Measurements from ENCODE around the gene PTPRF.
"Not testable (repeated sequence)": the region's sequence is repeated elsewhere in the genome, so short reads cannot be mapped to it uniquely, and the experiment has no call there.

Gene PTPRF

DNA sequence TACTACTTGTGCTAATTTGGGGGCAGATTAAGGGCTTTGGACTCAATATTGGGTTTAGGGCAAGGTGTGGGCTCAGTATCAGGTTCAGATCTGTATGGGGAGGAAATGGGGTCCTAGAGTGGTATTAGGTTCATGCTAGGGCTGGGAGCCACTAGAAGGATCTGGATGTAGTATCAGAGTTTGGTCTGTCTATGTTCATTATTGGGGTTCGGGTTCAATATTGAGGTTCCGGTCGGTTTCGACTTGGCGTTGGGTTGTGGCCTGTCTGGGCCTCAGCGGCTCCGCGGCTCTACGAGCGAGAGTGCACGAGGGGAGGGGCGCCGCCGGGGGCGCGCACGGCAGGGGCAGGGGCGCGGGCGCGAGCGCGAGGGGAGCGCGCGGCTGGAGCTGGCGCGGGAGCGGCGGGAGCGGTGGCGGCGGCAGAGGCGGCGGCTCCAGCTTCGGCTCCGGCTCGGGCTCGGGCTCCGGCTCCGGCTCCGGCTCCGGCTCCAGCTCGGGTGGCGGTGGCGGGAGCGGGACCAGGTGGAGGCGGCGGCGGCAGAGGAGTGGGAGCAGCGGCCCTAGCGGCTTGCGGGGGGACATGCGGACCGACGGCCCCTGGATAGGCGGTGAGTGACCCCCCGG lies at the start of gene PTPRF:
Gene PTPRF (plus strand): TSS at position 401 of the 624 bp plus-strand sequence. CDS start 14,193 bp downstream, outside the sequence.
- no peaks in the 10 kb centered on the region for H3K9me3 ChIP-seq (ENCODE audit: low read length)
- peak within 1 kb of the TSS; percentile 56 for H2AFZ ChIP-seq (ENCODE audit: low read depth, low read length)
- H3K36me3 ChIP-seq (ENCODE audit: insufficient read depth, low read length), result no peaks in the 10 kb centered on the region
- H3K27me3 ChIP-seq (ENCODE audit: insufficient read depth, low read length), result peaks cover 3% of the 10 kb centered on the region
- peak within 1 kb of the TSS; percentile 67 for H3K4me3 ChIP-seq (ENCODE audit: low read length)
- H3K4me1 ChIP-seq (ENCODE audit: insufficient read depth, low read length), result peaks cover 25% of the 10 kb centered on the region

DNA sequence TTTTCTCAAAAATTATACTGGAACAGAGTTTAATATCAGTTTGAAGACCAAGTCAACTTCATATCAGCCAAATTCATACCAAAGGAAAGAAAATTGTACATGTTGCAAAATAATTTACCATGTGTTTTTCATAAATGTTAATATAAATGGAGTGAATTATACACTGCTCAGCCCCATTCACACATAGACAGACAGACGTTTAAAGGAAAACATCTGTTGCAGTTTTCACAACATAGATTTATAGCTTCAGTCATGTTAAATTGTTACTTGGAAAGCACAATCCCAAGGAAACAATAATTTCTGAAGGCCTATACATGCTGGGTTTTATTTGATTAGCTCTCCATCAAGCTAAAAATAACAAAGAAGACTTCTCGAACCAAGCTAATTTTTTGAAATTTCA lies 49.2 kb upstream of the PTPRF start:
- no peak overlapping the region for H2AFZ ChIP-seq (ENCODE audit: low read depth, low read length)
- no peaks in the 10 kb centered on the region for H3K27me3 ChIP-seq (ENCODE audit: insufficient read depth, low read length)
- no peaks in the 10 kb centered on the region for H3K4me1 ChIP-seq (ENCODE audit: insufficient read depth, low read length)

DNA sequence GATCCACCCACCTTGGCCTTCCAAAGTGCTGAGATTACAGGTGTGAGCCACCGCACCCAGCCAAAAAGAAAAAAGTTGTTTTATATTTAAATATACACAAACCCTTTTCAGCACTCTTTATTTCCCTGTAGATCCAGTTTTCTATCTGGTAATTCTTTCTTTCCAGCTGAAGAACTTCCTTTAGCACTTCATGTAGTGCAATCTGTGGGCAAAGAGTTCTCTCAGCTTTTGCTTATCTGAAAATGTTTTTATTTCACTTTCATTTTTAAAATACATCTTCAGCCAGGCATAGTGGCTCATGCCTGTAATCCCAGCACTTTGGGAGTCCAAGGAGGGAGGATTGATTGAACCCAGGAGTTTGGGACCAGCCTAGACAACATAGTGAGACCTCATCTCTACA lies 48.5 kb upstream of the PTPRF start:
- Histone ChIP-seq H3K9me3 (ENCODE audit: low read length) (no peaks in the 10 kb centered on the region), H3K4me3 (ENCODE audit: low read length) (no peak overlapping the region), H3K27me3 (ENCODE audit: insufficient read depth, low read length) (no peaks in the 10 kb centered on the region), H3K36me3 (ENCODE audit: insufficient read depth, low read length) (no peaks in the 10 kb centered on the region), H3K4me1 (ENCODE audit: insufficient read depth, low read length) (no peaks in the 10 kb centered on the region), H2AFZ (ENCODE audit: low read depth, low read length) (no peak overlapping the region)

More for the DNA sequence above, 49.2 kb upstream of the PTPRF start:
- Histone ChIP-seq H3K4me3 (ENCODE audit: low read length) (no peak overlapping the region), H3K9me3 (ENCODE audit: low read length) (no peaks in the 10 kb centered on the region), H3K36me3 (ENCODE audit: insufficient read depth, low read length) (no peaks in the 10 kb centered on the region)

DNA sequence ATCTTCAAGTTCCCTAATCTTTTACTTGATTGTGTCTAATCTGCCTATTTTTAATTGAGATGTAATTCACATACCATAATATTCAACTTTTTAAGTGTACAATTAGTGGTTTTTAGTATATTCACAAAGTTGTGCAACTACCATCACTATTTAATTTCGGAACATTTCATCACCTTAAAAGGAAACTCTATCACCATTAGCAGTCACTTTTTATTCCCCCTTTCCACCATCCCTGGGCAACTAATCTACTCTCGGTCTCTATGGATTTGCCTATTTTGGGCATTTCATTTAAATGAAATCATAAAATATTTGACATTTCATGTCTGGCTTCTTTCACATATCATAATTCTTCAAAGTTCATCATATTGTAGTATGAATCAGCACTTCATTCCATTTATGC lies 46.3 kb upstream of the PTPRF start:
- Histone ChIP-seq H3K4me1 (ENCODE audit: insufficient read depth, low read length) (no peaks in the 10 kb centered on the region), H3K27me3 (ENCODE audit: insufficient read depth, low read length) (no peaks in the 10 kb centered on the region), H3K4me3 (ENCODE audit: low read length) (no peak overlapping the region), H3K36me3 (ENCODE audit: insufficient read depth, low read length) (no peaks in the 10 kb centered on the region), H2AFZ (ENCODE audit: low read depth, low read length) (no peak overlapping the region), H3K9me3 (ENCODE audit: low read length) (no peaks in the 10 kb centered on the region)

DNA sequence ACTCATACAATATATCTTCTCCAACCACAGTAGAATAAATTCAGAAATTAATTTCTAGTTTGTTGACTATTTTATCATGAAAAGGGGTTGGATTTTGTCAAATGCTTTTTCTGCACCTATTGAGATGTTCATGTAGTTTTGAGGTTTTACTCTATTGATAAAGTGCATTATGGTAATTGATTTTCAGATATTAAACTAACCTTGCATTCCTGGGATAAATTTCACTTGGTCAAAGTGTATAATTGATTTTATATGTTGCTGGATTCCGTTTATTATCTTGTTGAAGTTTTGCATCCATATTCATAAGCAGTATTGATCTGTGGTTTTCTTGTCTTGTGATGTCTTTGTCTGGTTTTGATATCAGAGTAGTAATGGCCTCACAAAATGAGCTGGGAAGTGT lies 42.5 kb upstream of the PTPRF start:
- Histone ChIP-seq H3K4me3 (ENCODE audit: low read length) (no peak overlapping the region), H3K36me3 (ENCODE audit: insufficient read depth, low read length) (no peaks in the 10 kb centered on the region), H2AFZ (ENCODE audit: low read depth, low read length) (no peak overlapping the region), H3K4me1 (ENCODE audit: insufficient read depth, low read length) (no peaks in the 10 kb centered on the region), H3K27me3 (ENCODE audit: insufficient read depth, low read length) (no peaks in the 10 kb centered on the region), H3K9me3 (ENCODE audit: low read length) (peaks cover 2% of the 10 kb centered on the region)

DNA sequence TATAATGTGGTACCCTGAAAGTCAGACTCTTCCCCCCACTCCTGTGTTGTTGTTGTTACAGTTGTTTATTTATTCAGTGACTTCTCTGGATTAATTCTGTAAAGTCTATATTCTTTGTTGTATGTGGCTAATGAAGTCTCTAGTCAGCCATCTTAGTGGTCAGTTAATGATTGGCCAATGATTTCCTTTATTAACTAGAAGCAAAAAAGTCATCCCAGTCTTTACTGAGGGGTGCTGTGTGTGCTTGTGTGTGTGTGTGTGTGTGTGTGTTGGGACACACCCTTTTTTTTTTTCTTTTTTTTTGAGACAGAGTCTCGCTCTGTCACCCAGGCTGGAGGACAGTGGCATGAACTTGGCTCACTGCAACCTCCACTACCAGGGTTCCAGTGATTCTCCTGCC lies 39.6 kb upstream of the PTPRF start:
- Histone ChIP-seq H3K4me3 (ENCODE audit: low read length) (no peak overlapping the region), H3K36me3 (ENCODE audit: insufficient read depth, low read length) (no peaks in the 10 kb centered on the region), H3K4me1 (ENCODE audit: insufficient read depth, low read length) (no peaks in the 10 kb centered on the region), H3K27me3 (ENCODE audit: insufficient read depth, low read length) (peaks cover 4% of the 10 kb centered on the region), H2AFZ (ENCODE audit: low read depth, low read length) (no peak overlapping the region), H3K9me3 (ENCODE audit: low read length) (peaks cover 2% of the 10 kb centered on the region)

DNA sequence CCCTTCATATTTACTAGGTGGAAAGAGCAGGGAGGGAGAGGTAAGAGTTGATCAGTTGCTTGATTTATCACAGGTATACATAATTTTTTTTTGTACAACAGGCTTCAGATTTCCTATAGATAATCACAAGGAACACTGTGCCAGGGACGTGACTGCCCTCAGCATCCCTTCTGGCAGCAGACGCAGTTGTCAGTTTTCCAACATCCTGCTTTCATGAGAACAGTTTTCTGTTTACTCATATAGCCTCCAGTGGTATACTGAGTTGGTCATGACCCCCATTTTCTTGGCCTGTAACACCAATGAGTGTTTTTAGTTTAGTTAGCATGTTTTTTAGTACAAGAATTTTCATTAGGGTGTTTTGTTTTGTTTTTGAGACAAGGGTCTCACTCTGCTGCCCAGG lies 37.9 kb upstream of the PTPRF start:
- Histone ChIP-seq H3K27me3 (ENCODE audit: insufficient read depth, low read length) (peaks cover 4% of the 10 kb centered on the region), H3K9me3 (ENCODE audit: low read length) (peaks cover 2% of the 10 kb centered on the region)

DNA sequence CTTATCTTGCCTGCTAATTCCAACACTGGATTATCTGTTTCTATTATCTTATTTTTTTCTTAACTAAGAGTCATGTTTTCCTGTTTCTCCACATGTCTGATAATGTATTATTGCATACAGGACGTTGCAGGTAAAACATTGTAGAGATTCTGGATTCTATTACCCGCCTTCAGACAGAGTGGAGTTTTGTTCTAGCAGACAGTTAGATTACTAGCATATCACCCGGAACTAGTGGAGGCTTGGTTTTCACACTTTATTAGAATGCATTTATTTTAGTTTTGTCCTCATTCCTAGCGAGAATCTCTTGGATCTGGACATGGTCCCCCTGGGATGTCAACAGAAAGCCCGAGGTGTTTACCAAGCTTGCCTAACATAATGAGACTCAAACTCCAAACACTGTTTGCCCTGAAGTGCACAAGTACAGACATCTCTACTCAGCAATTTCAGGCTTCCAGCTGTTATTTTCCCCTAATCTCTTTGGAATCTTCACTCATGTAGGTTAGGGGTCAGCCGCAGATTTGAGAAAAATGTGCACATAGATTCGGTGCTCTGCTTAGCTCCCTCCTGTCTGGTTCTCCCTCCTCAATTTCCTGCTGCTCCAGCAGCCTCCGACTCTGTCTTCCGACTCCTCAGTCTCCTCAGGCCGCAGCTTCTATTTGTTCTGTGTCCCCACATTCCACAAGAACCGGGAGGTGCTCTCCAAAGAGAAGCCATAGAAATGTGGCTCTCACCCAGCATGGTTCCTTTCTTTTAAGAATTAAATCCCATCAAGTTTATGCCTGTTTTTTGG lies 36.8 kb upstream of the PTPRF start:
- no peaks in the 10 kb centered on the region for H3K36me3 ChIP-seq (ENCODE audit: insufficient read depth, low read length)
- peak overlapping the region; percentile 8 for H2AFZ ChIP-seq (ENCODE audit: low read depth, low read length)
- peaks cover 4% of the 10 kb centered on the region for H3K27me3 ChIP-seq (ENCODE audit: insufficient read depth, low read length)
- H3K4me3 ChIP-seq (ENCODE audit: low read length), result no peak overlapping the region
- H3K4me1 ChIP-seq (ENCODE audit: insufficient read depth, low read length), result no peaks in the 10 kb centered on the region
- peaks cover 2% of the 10 kb centered on the region for H3K9me3 ChIP-seq (ENCODE audit: low read length)

More for the DNA sequence above, 37.9 kb upstream of the PTPRF start:
- Histone ChIP-seq H3K4me1 (ENCODE audit: insufficient read depth, low read length) (no peaks in the 10 kb centered on the region), H3K4me3 (ENCODE audit: low read length) (no peak overlapping the region), H3K36me3 (ENCODE audit: insufficient read depth, low read length) (no peaks in the 10 kb centered on the region), H2AFZ (ENCODE audit: low read depth, low read length) (no peak overlapping the region)

DNA sequence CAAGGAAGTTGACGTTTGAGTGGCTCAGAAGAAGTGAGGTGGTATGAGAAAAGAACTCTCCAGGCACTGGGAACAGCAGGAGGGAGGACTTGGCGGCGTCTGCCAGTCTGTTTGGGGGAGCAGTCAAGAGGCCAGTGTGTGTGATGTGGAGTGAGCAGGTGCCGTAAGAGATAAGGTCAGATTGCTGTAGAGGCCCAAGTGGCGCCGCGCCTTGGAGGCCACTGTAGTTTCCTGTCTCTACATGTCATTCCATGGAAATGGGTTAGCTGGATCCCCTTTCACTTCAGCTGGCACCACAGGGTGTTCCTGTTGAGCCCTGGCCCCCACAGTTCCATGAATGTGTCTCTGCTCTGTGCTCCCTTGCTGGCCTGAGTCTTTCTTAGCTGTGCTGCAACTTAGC lies 35.5 kb upstream of the PTPRF start:
- no peaks in the 10 kb centered on the region for H3K4me1 ChIP-seq (ENCODE audit: insufficient read depth, low read length)
- peaks cover 4% of the 10 kb centered on the region for H3K27me3 ChIP-seq (ENCODE audit: insufficient read depth, low read length)
- no peaks in the 10 kb centered on the region for H3K36me3 ChIP-seq (ENCODE audit: insufficient read depth, low read length)
- no peak overlapping the region for H3K4me3 ChIP-seq (ENCODE audit: low read length)
- peaks cover 2% of the 10 kb centered on the region for H3K9me3 ChIP-seq (ENCODE audit: low read length)
- H2AFZ ChIP-seq (ENCODE audit: low read depth, low read length), result no peak overlapping the region

DNA sequence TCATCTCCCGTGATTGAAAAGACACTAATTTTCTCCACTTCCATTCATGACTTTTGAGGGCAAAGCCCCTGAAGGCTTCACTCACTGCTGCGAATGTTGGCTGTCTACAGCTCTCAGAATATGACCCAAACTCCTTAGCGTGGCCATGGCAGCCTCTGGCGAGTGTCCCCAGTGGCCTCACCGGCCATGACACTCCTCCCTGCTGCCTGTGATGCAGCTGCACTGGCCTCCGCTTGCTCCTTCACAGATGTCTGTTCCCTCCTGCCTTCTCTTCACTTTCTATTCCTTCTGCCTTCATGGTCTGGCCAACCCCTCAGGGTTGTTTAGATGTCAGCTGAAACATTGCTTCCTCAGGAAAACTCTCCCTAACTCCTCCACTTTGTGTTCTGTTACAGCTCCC lies 30.8 kb upstream of the PTPRF start:
- Histone ChIP-seq H3K4me1 (ENCODE audit: insufficient read depth, low read length) (no peaks in the 10 kb centered on the region), H2AFZ (ENCODE audit: low read depth, low read length) (no peak overlapping the region), H3K9me3 (ENCODE audit: low read length) (no peaks in the 10 kb centered on the region), H3K27me3 (ENCODE audit: insufficient read depth, low read length) (peaks cover 4% of the 10 kb centered on the region), H3K4me3 (ENCODE audit: low read length) (no peak overlapping the region), H3K36me3 (ENCODE audit: insufficient read depth, low read length) (no peaks in the 10 kb centered on the region)

DNA sequence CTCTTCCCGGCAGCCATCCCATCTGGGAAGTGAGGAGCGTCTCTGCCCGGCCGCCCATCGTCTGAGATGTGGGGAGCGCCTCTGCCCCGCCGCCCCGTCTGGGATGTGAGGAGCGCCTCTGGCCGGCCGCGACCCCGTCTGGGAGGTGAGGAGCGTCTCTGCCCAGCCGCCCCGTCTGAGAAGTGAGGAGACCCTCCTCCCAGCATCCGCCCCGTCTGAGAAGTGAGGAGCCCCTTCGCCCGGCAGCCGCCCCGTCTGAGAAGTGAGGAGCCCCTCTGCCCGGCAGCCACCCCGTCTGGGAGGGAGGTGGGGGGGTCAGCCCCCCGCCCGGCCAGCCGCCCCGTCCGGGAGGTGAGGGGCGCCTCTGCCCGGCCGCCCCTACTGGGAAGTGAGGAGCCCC lies 28.9 kb upstream of the PTPRF start:
- not testable (repeated sequence) for H3K9me3 ChIP-seq (ENCODE audit: low read length); H3K4me3 ChIP-seq (ENCODE audit: low read length); H3K27me3 ChIP-seq (ENCODE audit: insufficient read depth, low read length); H2AFZ ChIP-seq (ENCODE audit: low read depth, low read length); H3K4me1 ChIP-seq (ENCODE audit: insufficient read depth, low read length); H3K36me3 ChIP-seq (ENCODE audit: insufficient read depth, low read length)

DNA sequence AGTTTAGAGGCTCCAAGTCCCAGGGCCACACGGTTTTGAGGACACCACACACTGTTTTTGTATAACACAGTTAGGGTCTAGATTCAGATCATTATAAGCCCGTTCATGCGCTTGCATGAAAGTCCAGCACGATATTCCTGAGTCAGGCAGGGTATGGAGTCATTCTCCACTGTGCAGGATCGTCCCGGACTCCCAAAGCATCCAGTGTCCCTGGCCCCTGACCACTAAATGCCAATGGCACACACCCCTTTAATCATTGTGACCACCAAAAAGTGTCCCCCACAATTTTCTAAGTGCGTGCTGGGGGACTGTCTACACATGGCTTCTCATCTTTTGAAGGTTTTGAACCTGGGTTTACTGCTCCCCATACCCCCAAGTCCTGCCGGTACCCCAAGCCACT lies 27.1 kb upstream of the PTPRF start:
- Histone ChIP-seq H3K9me3 (ENCODE audit: low read length) (no peaks in the 10 kb centered on the region), H3K27me3 (ENCODE audit: insufficient read depth, low read length) (peaks cover 12% of the 10 kb centered on the region), H2AFZ (ENCODE audit: low read depth, low read length) (no peak overlapping the region), H3K4me3 (ENCODE audit: low read length) (no peak overlapping the region), H3K36me3 (ENCODE audit: insufficient read depth, low read length) (no peaks in the 10 kb centered on the region), H3K4me1 (ENCODE audit: insufficient read depth, low read length) (no peaks in the 10 kb centered on the region)

DNA sequence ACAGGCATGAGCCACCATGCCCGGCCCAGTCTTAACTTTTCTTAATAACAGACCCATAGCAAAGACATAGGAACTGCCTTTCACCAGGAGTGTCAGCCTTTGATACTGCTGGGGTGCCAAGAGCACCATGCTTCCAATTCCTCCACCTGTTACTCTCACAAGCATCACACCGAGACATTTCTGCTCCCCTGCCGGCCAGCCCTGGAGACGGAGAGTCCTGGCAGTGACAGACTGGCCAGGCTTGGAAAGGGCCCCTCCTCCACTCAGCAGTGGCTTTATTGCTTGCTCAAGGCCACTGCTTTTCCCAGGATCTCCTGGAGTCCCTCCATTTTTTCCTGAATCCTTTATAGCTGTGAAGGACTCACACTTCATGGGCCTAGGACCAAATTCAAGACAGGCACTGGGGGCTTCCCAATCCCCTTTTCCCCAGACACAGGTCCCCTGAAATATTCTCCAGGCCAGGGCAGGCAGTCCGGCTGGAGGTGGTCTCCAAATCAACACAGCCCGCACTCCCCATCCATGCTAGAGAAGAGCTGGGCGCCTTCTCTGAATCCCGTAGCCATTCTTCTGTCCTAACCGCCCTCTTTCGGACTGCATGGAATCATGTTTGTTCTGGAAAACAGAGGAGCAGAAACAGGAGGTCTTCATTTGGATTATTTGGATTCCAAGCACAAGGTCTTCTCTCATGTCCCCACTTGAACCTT lies 25.5 kb upstream of the PTPRF start:
- Histone ChIP-seq H3K36me3 (ENCODE audit: insufficient read depth, low read length) (no peaks in the 10 kb centered on the region), H3K4me1 (ENCODE audit: insufficient read depth, low read length) (no peaks in the 10 kb centered on the region), H3K9me3 (ENCODE audit: low read length) (no peaks in the 10 kb centered on the region), H3K4me3 (ENCODE audit: low read length) (no peak overlapping the region), H2AFZ (ENCODE audit: low read depth, low read length) (no peak overlapping the region), H3K27me3 (ENCODE audit: insufficient read depth, low read length) (peaks cover 12% of the 10 kb centered on the region)

Measured in neuron (in vitro differentiated cells).